NCI-H187 (cell line): ENCODE measurements around the gene GPD1.

Experiments used
- DNase-seq, 2 experiments: peaks; one replicate each; lab custom pipeline; 2025; lab: John Stamatoyannopoulos, UW

The GPD1 gene

DNA sequence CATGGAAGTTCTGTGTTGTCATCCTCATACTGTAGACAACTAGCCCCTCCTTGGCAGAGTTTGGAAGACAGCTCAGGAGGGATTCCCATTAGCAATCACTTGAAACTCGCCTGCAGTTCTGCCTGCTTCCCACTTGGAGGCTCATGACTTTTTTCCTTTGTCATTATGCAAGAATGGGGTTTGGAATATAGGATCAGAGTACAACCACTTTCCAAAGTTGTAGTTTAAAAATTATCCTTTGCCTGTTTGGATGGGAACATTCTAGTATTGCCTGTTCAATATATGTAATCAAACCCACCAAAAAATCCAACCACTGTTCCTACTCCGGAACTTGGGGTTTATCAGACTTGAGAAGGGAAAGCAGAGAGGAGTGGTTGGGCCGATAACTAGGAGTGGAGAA is 2.1 kb upstream of the GPD1 start:
- DNase-seq, result no peak

- DNase-seq, result no peak
Measured at GRCh38 chr12:50102131-50102531, 1.7 kb upstream of the GPD1 start.

- DNase-seq, result no peak
Measured at GRCh38 chr12:50102646-50103309, 1.0 kb upstream of the GPD1 start.

GRCh38 chr12:50103351-50103750 is 457 bp upstream of the GPD1 start:
- no peak for DNase-seq

GRCh38 chr12:50104417-50105366 is 884 bp downstream of the GPD1 start:
- no peak for DNase-seq

- no peak for DNase-seq
Measured at GRCh38 chr12:50105913-50106450, 2.2 kb downstream of the GPD1 start.

GRCh38 chr12:50106907-50107306 is 3.1 kb downstream of the GPD1 start:
- no peak for DNase-seq

DNA sequence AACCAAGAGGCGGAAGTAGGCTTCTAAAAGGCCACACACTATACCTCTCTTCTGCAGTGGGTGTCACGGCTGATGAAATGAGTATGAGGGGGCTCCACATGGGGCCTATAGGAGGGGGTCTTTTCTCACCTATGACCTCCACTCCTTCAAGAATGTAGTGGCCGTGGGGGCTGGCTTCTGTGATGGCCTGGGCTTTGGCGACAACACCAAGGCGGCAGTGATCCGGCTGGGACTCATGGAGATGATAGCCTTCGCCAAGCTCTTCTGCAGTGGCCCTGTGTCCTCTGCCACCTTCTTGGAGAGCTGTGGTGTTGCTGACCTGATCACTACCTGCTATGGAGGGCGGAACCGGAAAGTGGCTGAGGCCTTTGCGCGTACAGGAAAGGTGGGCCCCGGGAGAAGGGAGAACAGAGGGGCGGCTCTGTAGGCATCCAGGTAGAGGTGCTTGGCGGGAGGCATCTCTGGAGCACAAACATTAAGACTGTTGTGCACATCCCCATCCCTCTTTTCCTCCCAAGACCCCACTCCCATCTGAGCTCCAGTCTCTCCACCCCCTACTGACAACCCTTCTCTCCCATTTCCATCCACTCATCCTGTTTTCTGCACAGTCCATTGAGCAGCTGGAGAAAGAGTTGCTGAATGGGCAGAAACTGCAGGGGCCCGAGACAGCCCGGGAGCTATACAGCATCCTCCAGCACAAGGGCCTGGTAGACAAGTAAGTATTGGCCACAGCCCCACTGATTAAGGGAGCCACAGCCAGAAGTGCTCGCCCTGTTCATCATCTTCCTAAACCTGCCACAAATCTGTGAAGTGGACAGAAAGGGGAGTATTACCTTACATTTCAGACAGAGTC is 3.8 kb downstream of the GPD1 start:
- peak in 1 of 2 experiments; percentile 21 for DNase-seq

- DNase-seq, result no peak
Measured at GRCh38 chr12:50109319-50109718, 5.5 kb downstream of the GPD1 start.

GRCh38 chr12:50110127-50110761 is 6.4 kb downstream of the GPD1 start:
- no peak for DNase-seq

DNA sequence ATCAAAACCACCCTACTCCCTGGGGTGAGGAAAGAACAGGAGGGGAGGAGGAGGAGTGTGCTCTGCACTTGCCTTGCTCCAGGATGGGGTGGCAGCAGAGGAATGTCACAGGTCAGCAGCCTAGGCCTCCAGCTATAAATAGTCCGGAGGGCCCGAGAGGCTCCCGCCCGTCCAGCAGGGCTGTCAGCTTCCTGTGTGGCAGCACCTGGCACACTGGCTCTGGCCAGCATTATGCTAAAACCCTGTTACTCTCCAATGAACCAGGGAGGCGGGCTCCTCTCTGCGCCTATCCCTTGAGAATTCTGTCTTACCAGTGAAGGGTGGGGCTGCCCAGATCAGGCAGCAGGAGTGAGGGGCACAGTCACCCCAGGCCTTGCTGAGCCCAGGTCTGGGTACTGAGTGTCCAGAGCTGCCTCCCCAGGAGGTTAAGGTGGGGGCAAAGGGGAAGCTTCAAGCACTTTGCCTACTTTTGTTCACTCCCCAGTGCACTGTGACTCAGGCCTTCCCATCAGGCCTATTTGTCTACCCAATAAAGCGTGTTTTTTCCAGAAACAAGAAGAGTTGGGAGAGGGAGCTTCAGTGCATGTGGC is 7.0 kb downstream of the GPD1 start:
- DNase-seq, result no peak

GRCh38 chr12:50111395-50111692 is 7.5 kb downstream of the GPD1 start:
- DNase-seq, result no peak

GRCh38 chr12:50111693-50112455 is 8.1 kb downstream of the GPD1 start, which contains the start of gene COX14:
Gene COX14, plus strand, starts transcription at chr12:50112236. Its CDS starts 7,808 bp downstream, at chr12:50120044.
- peak; percentile 98 to 100 for DNase-seq

DNA sequence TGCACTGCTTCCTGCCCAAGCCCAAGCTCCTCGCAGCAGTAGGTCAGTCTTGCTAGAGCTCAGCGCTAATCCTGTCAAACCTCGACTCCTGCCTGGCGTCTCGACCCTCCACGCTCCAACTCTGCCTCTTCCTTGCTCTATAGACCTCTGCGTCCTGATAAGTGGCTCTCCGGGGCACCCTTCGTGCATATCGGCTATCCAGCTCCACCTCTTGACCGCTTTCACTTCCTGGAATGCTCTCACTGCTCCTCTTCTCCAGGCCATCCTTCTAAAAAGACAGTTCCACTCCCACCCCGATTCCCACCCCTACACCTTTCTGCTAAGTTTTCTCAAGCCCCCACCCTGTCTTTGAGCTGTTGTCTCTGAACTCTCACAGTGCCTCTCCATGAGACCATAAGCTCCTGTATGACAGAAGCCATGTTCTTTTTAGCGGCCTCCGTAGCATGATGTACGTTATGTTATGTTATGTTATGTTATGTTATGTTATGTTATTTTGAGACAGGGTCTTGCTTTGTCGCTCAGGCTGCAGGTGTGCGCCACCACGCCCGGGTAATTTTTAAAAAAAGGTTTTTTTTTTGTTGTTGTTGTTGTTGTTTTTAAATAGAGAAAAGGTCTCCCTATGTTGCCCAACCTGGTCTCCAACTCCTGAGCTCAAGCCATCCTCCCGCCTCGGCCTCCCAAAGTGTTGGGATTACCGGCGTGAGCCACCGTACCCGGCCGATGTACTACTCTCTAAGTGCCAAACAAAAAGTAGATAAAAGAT is 8.8 kb downstream of the GPD1 start:
- no peak for DNase-seq

GRCh38 chr12:50117057-50117622 is 13.3 kb downstream of the GPD1 start:
- no peak for DNase-seq

DNA sequence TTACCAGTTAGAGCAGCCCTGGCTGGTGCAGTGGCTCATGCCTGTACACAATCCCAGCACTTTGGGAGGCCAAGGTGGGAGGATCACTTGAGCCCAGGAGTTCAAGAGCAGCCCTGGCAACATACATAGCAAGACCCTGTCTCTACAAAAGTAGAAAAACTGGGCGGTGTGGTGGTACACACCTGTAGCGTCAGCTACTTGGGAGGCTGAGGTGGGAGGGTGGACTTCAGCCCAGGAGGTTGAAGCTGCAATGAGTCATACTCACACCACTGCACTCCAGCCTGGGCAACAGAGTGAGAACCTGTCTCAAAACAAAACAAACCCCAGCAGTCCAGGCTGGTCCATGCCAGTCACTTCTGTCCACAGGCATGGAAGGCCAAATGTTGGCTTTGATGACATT is 15.6 kb downstream of the GPD1 start:
- no peak for DNase-seq

DNA sequence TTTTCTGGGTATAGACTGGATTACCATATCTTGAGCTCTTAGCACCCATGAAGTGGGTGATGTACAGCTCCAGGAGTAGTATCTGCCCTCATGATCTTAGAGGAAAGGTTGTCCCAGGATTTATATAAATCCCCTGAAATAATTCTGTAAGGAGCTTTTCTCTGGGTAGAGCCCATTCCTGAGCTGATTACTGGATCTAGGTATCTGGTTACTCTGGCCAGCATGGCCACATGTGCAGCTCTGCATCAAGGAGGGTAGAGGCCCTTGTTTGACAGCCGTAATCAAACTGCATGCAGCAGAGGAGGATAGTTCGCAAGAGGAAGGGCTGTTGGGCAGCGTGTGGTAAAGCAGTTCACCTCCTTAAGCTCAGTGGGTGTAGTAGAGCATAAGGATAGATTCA is 16.7 kb downstream of the GPD1 start:
- no peak for DNase-seq

DNA sequence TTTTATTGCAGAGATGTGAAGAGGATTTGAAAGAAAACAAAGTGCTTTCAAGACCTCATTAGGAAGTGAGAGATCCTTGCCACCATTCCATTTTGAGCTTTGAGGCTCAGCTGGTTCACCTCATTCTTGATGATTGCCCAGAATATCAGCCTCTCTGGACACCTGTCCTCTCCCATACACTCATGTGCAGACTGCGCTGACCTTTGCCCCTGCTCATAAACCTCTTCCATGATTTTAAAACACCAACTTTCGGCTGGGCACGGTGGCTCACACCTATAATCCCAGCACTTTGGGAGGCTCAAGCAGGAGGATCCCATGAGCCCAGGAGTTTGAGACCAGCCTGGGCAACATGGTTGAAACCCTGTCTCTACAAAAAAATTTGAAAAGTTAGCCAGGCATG is 17.1 kb downstream of the GPD1 start:
- no peak for DNase-seq

GRCh38 chr12:50121641-50122040 is 17.8 kb downstream of the GPD1 start:
- DNase-seq, result no peak
